DND-41 (cell line): ENCODE measurements around the gene HTRA3.

ENCODE experiments used
- EZH2 ChIP-seq: IDR thresholded peaks from 3 replicates; pipeline ENCODE4 v1.6.1; 2012; ENCODE audit warnings: borderline replicate concordance, low read depth, mild to moderate bottlenecking, moderate library complexity, low read length, inconsistent platforms; ENCODE audit not compliant: severe bottlenecking
- TF ChIP-seq, protein P1 (sequence below): IDR thresholded peaks from 2 replicates; pipeline ENCODE4 v1.5.1; 2012; ENCODE audit warnings: borderline replicate concordance, low read length, moderate library complexity, mild to moderate bottlenecking; ENCODE audit not compliant: poor library complexity, severe bottlenecking; ENCODE audit errors: extremely low read depth

DNA sequence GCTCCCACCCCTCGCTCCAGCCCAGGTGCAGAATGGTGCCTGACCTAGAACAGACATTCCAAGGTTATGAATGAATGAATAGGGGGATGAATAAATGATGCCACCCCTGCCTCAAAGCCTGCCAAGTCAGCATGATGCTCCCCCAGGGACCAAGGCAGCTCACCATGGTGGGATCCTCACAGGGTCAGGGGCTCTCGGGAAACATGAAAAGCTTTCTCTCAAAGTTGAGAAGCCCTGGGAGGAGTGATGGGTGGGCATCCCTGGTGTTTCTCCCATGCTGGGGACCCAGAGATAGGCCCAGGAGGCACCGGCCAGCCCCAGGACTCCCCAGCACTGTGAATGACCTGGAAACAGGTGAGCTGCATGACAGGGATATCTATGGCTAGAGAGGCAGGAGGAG lies 58.9 kb downstream of the HTRA3 start:
- TF ChIP-seq, protein P1, sequence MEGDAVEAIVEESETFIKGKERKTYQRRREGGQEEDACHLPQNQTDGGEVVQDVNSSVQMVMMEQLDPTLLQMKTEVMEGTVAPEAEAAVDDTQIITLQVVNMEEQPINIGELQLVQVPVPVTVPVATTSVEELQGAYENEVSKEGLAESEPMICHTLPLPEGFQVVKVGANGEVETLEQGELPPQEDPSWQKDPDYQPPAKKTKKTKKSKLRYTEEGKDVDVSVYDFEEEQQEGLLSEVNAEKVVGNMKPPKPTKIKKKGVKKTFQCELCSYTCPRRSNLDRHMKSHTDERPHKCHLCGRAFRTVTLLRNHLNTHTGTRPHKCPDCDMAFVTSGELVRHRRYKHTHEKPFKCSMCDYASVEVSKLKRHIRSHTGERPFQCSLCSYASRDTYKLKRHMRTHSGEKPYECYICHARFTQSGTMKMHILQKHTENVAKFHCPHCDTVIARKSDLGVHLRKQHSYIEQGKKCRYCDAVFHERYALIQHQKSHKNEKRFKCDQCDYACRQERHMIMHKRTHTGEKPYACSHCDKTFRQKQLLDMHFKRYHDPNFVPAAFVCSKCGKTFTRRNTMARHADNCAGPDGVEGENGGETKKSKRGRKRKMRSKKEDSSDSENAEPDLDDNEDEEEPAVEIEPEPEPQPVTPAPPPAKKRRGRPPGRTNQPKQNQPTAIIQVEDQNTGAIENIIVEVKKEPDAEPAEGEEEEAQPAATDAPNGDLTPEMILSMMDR = no peak
- TF ChIP-seq EZH2 = no peak
